Raji (cell line): ENCODE measurements around the gene SMG6.

Experiments used
- POLR2A ChIP-seq: IDR thresholded peaks from 2 replicates; pipeline ENCODE4 v1.6.1; 2011; ENCODE audit warnings: low read depth, low read length, control low read depth; ENCODE audit not compliant: insufficient read depth

The SMG6 gene

GRCh38 chr17:2188971-2189630, 114.5 kb downstream of the SMG6 start:
- TF ChIP-seq POLR2A = no peak

GRCh38 chr17:2187758-2188157, 115.8 kb downstream of the SMG6 start:
- TF ChIP-seq POLR2A = no peak

- TF ChIP-seq POLR2A = no peak
These were observed 116.6 kb downstream of the SMG6 start for GRCh38 chr17:2186937-2187336.

- TF ChIP-seq POLR2A = no peak
These were observed 118.3 kb downstream of the SMG6 start for GRCh38 chr17:2184993-2185931.

- no peak for TF ChIP-seq POLR2A
These were observed 120.2 kb downstream of the SMG6 start for GRCh38 chr17:2183346-2183745.

GRCh38 chr17:2181897-2182448, 121.6 kb downstream of the SMG6 start:
- no peak for TF ChIP-seq POLR2A

- no peak for TF ChIP-seq POLR2A
These were observed 122.2 kb downstream of the SMG6 start for GRCh38 chr17:2181206-2181896.

- no peak for TF ChIP-seq POLR2A
These were observed 122.8 kb downstream of the SMG6 start for GRCh38 chr17:2180768-2181167.

- no peak for TF ChIP-seq POLR2A
These were observed 123.8 kb downstream of the SMG6 start for GRCh38 chr17:2179615-2180295.

- TF ChIP-seq POLR2A = no peak
These were observed 124.6 kb downstream of the SMG6 start for GRCh38 chr17:2178798-2179501.

- no peak for TF ChIP-seq POLR2A
These were observed 126.3 kb downstream of the SMG6 start for GRCh38 chr17:2177235-2177811.

- no peak for TF ChIP-seq POLR2A
These were observed 127.0 kb downstream of the SMG6 start for GRCh38 chr17:2176499-2177169.

GRCh38 chr17:2175294-2175628, 128.3 kb downstream of the SMG6 start:
- no peak for TF ChIP-seq POLR2A
